HepG2 (cell line): ENCODE data around the gene IRGQ. TPM values are rescaled to one million over a fixed set of nuclear protein-coding genes. Genes with fewer than 3 reads are reported as not detected.

Experiments used
- E2F1 ChIP-seq: sonication (generic); formaldehyde crosslinking; IDR thresholded peaks from 2 replicates; pipeline ENCODE4 v1.5.0; 2020; ENCODE audit warnings: missing genetic modification reagents
- KDM5B ChIP-seq: sonication (generic); formaldehyde crosslinking; IDR thresholded peaks from 2 replicates; pipeline ENCODE4 v1.4.0; 2020; ENCODE audit warnings: missing genetic modification reagents, mild to moderate bottlenecking, borderline replicate concordance
- LBX2 ChIP-seq: sonication (generic); formaldehyde crosslinking; IDR thresholded peaks from 2 replicates; pipeline ENCODE4 v1.5.0; 2020; ENCODE audit warnings: missing genetic modification reagents, mild to moderate bottlenecking, borderline replicate concordance
- POGK ChIP-seq: sonication (generic); formaldehyde crosslinking; conservative IDR thresholded peaks from 2 replicates; pipeline ENCODE4 v1.8.0; 2022; ENCODE audit warnings: mild to moderate bottlenecking, moderate library complexity, missing genetic modification reagents
- SRY ChIP-seq: sonication (generic); formaldehyde crosslinking; IDR thresholded peaks from 2 replicates; pipeline ENCODE4 v1.8.0; 2022; ENCODE audit warnings: mild to moderate bottlenecking, missing genetic modification reagents
- TSC22D2 ChIP-seq: sonication (generic); formaldehyde crosslinking; IDR thresholded peaks from 2 replicates; pipeline ENCODE4 v1.5.1; 2020; ENCODE audit warnings: missing genetic modification reagents, mild to moderate bottlenecking, borderline replicate concordance
- ZBTB2 ChIP-seq: sonication (generic); formaldehyde crosslinking; IDR thresholded peaks from 2 replicates; pipeline ENCODE4 v1.8.0; 2022; ENCODE audit warnings: low read depth, missing genetic modification reagents
- ZFP36L1 ChIP-seq: sonication (generic); formaldehyde crosslinking; IDR thresholded peaks from 2 replicates; pipeline ENCODE4 v1.8.0; 2022; ENCODE audit warnings: mild to moderate bottlenecking, missing genetic modification reagents, moderate library complexity
- ZFP82 ChIP-seq: sonication (generic); formaldehyde crosslinking; IDR thresholded peaks from 2 replicates; pipeline ENCODE4 v1.5.1; 2020; ENCODE audit warnings: mild to moderate bottlenecking, missing genetic modification reagents, borderline replicate concordance
- ZFY ChIP-seq: sonication (generic); formaldehyde crosslinking; IDR thresholded peaks from 2 replicates; pipeline ENCODE4 v1.4.0; 2020; ENCODE audit warnings: missing genetic modification reagents
- ZKSCAN5 ChIP-seq: sonication (generic); formaldehyde crosslinking; IDR thresholded peaks from 2 replicates; pipeline ENCODE4 v1.5.1; 2020; ENCODE audit warnings: mild to moderate bottlenecking, missing genetic modification reagents
- ZNF354B ChIP-seq: sonication (generic); formaldehyde crosslinking; IDR thresholded peaks from 2 replicates; pipeline ENCODE4 v1.8.0; 2022; ENCODE audit warnings: mild to moderate bottlenecking, missing genetic modification reagents
- ZNF431 ChIP-seq: sonication (generic); formaldehyde crosslinking; IDR thresholded peaks from 2 replicates; pipeline ENCODE4 v1.9.0; 2022; ENCODE audit warnings: missing genetic modification reagents, low read depth, mild to moderate bottlenecking, borderline replicate concordance
- ZNF446 ChIP-seq: sonication (generic); formaldehyde crosslinking; IDR thresholded peaks from 2 replicates; pipeline ENCODE4 v1.5.0; 2020; ENCODE audit warnings: mild to moderate bottlenecking, missing genetic modification reagents
- ZNF607 ChIP-seq: sonication (generic); formaldehyde crosslinking; IDR thresholded peaks from 2 replicates; pipeline ENCODE4 v1.5.1; 2020; ENCODE audit warnings: missing genetic modification reagents, mild to moderate bottlenecking, borderline replicate concordance
- polyA plus RNA-seq, 8 experiments: library from polyadenylated mRNA; depleted of rRNA in 3 of 8; stranded (reverse) in 7 of 8; unstranded in 1 of 8; fragments of >200 nt; fragmentation: Illumina TruSeq in 4 of 8; extraction: Trizol in 4 of 8; gene quantifications; 2 replicates each; pipeline versions ENCODE4 v1.2.1 to v1.2.3, GENCODE V29; 2011 to 2016; ENCODE audit warnings: low read depth in 4 of 8, missing spikeins in 1 of 8, mixed read lengths in 1 of 8; ENCODE audit not compliant: insufficient read depth in 1 of 8
- total RNA-seq, 5 experiments: library from RNA; depleted of rRNA; stranded (reverse); fragments of >200 nt; fragmentation: Illumina TruSeq; extraction: Trizol; gene quantifications; 2 replicates each; pipeline ENCODE4 v1.2.3, GENCODE V29; 2016; ENCODE audit warnings: low read depth in 1 of 5
- TF ChIP-seq, protein P1 (sequence below): sonication (generic); formaldehyde crosslinking; IDR thresholded peaks from 2 replicates; pipeline ENCODE4 v1.4.0; 2020; ENCODE audit warnings: missing genetic modification reagents
- TF ChIP-seq, protein P2 (sequence below): sonication (generic); formaldehyde crosslinking; IDR thresholded peaks from 2 replicates; pipeline ENCODE4 v1.4.0; 2020; ENCODE audit warnings: mild to moderate bottlenecking, missing genetic modification reagents
- TF ChIP-seq, protein P3 (sequence below): sonication (generic); formaldehyde crosslinking; IDR thresholded peaks from 2 replicates; pipeline ENCODE4 v1.8.0; 2022; ENCODE audit warnings: mild to moderate bottlenecking, missing genetic modification reagents

IRGQ gene
- total and polyA plus RNA-seq, 2 of the 13 experiments (the other 11 are each of a cell fraction or from before 2014, with no cell fraction given) = 11.6 to 12.4 TPM

- TF ChIP-seq ZNF607 (CRISPR knock-in tag) = peak; percentile 84; the same call in 1 of the 2 replicates
- TF ChIP-seq, protein P1, sequence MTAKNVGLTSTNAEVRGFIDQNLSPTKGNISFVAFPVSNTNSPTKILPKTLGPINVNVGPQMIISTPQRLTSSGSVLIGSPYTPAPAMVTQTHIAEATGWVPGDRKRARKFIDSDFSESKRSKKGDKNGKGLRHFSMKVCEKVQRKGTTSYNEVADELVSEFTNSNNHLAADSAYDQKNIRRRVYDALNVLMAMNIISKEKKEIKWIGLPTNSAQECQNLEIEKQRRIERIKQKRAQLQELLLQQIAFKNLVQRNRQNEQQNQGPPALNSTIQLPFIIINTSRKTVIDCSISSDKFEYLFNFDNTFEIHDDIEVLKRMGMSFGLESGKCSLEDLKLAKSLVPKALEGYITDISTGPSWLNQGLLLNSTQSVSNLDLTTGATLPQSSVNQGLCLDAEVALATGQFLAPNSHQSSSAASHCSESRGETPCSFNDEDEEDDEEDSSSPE (CRISPR knock-in tag) = peak; percentile 77
- TF ChIP-seq ZNF446 (CRISPR knock-in tag) = 0 out of 2 replicates have a peak, but pooled peaks have one; percentile 68
- TF ChIP-seq ZFP82 (CRISPR knock-in tag) = peak; percentile 92; the same call in 1 of the 2 replicates
- peak; percentile 42; the same call in 1 of the 2 replicates for TF ChIP-seq ZFP36L1
- TF ChIP-seq, protein P2, sequence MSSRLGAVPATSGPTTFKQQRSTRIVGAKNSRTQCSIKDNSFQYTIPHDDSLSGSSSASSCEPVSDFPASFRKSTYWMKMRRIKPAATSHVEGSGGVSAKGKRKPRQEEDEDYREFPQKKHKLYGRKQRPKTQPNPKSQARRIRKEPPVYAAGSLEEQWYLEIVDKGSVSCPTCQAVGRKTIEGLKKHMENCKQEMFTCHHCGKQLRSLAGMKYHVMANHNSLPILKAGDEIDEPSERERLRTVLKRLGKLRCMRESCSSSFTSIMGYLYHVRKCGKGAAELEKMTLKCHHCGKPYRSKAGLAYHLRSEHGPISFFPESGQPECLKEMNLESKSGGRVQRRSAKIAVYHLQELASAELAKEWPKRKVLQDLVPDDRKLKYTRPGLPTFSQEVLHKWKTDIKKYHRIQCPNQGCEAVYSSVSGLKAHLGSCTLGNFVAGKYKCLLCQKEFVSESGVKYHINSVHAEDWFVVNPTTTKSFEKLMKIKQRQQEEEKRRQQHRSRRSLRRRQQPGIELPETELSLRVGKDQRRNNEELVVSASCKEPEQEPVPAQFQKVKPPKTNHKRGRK (CRISPR knock-in tag) = no peak
- TF ChIP-seq POGK (CRISPR knock-in tag) = peak; percentile 90
- TF ChIP-seq ZBTB2 (CRISPR knock-in tag) = peak; percentile 98
- TF ChIP-seq TSC22D2 (CRISPR knock-in tag) = 0 out of 2 replicates have a peak, but pooled peaks have one; percentile 23
- TF ChIP-seq E2F1 (CRISPR knock-in tag) = peak; percentile 76
- peak; percentile 96 for TF ChIP-seq KDM5B (CRISPR knock-in tag)
- 0 out of 2 replicates have a peak, but pooled peaks have one; percentile 51 for TF ChIP-seq LBX2 (CRISPR knock-in tag)
- TF ChIP-seq ZNF354B (CRISPR knock-in tag) = peak; percentile 26; the same call in 1 of the 2 replicates
- TF ChIP-seq, protein P3, sequence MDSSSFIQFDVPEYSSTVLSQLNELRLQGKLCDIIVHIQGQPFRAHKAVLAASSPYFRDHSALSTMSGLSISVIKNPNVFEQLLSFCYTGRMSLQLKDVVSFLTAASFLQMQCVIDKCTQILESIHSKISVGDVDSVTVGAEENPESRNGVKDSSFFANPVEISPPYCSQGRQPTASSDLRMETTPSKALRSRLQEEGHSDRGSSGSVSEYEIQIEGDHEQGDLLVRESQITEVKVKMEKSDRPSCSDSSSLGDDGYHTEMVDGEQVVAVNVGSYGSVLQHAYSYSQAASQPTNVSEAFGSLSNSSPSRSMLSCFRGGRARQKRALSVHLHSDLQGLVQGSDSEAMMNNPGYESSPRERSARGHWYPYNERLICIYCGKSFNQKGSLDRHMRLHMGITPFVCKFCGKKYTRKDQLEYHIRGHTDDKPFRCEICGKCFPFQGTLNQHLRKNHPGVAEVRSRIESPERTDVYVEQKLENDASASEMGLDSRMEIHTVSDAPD = peak; percentile 76; the same call in 1 of the 2 replicates
- peak; percentile 85 for TF ChIP-seq ZNF431 (CRISPR knock-in tag)
- peak; percentile 91 for TF ChIP-seq ZFY (CRISPR knock-in tag)
- TF ChIP-seq ZKSCAN5 = no peak
- TF ChIP-seq SRY (CRISPR knock-in tag) = peak; percentile 78; the same call in 1 of the 2 replicates
Observed at GRCh38 chr19:43619262-43620060, 23.5 kb upstream of the IRGQ start, which contains the start of gene ZNF428 (continued).
